GM12878 (cell line): ENCODE data around the gene GPC5.

ENCODE experiments used
- BHLHE40 ChIP-seq, 2 experiments: fragments of 450-650 bp in 1 of 2; IDR thresholded peaks; 2 replicates each; pipeline ENCODE4 v1.6.1; 2011 to 2017; ENCODE audit warnings: low read depth in 2 of 2, borderline replicate concordance in 1 of 2, improper control_type of control experiment in 1 of 2, low read length in 1 of 2, mild to moderate bottlenecking in 1 of 2
- CTCF ChIP-seq, 3 experiments: IDR thresholded peaks in 2 of 3; conservative IDR thresholded peaks in 1 of 3; 2 replicates each; pipeline ENCODE4 v1.5.1; 2011; ENCODE audit warnings: low read depth in 3 of 3, low read length in 3 of 3, mild to moderate bottlenecking in 3 of 3, control low read depth in 2 of 3, moderate library complexity in 2 of 3, inconsistent platforms in 1 of 3, mixed read lengths in 1 of 3; ENCODE audit not compliant: control insufficient read depth in 2 of 3, insufficient read depth in 1 of 3; ENCODE audit errors: extremely low read depth in 1 of 3
- MAX ChIP-seq: IDR thresholded peaks from 2 replicates; pipeline ENCODE4 v1.6.1; 2012; ENCODE audit warnings: low read depth, low read length, improper control_type of control experiment
- SRF ChIP-seq, 2 experiments: IDR thresholded peaks; 2 replicates each; pipeline ENCODE4 v1.6.1; 2011; ENCODE audit warnings: low read depth in 2 of 2, low read length in 2 of 2, mild to moderate bottlenecking in 1 of 2, moderate library complexity in 1 of 2
- TAF1 ChIP-seq: IDR thresholded peaks from 2 replicates; pipeline ENCODE4 v1.6.1; 2011; ENCODE audit warnings: mild to moderate bottlenecking, low read depth, low read length, borderline replicate concordance
- ZSCAN29 ChIP-seq: fragments of 450-650 bp; IDR thresholded peaks from 2 replicates; pipeline ENCODE4 v1.6.1; 2017; ENCODE audit warnings: mild to moderate bottlenecking, moderate library complexity

- TF ChIP-seq BHLHE40 (IDR thresholded peaks at IDR 0.05; ENCODE audit: borderline replicate concordance in 1 of 2, low read depth in 2 of 2, low read length in 1 of 2) (no peak), ZSCAN29 (no peak), CTCF (IDR thresholded peaks at IDR 0.05 in 2 of 3, conservative IDR thresholded peaks at IDR 0.05 in 1 of 3; ENCODE audit: control insufficient read depth in 2 of 3, extremely low read depth in 1 of 3, insufficient read depth in 1 of 3, low read depth in 3 of 3, low read length in 3 of 3) (no peak), SRF (IDR thresholded peaks at IDR 0.05; ENCODE audit: low read depth in 2 of 2, low read length in 2 of 2) (no peak), TAF1 (no peak), MAX (no peak)
Observed at GRCh38 chr13:91878491-91878890, 480.1 kb downstream of the GPC5 start.
